Tongue (tissue), 2 donors: ENCODE data around the gene PACS2. TPM values are rescaled to one million over a fixed set of nuclear protein-coding genes. Genes with fewer than 3 reads are reported as not detected.

Experiments used
- DNase-seq: peaks from one replicate; pipeline ENCODE4 v3.0.0-alpha.2; 2015
- total RNA-seq: library from RNA; depleted of rRNA; stranded (reverse); fragments of >200 nt; gene quantifications from one replicate; pipeline ENCODE4 v1.2.3, GENCODE V29; 2014

Gene PACS2
- total RNA-seq, 1 donor from 2014 or later: 84.8 TPM

DNA sequence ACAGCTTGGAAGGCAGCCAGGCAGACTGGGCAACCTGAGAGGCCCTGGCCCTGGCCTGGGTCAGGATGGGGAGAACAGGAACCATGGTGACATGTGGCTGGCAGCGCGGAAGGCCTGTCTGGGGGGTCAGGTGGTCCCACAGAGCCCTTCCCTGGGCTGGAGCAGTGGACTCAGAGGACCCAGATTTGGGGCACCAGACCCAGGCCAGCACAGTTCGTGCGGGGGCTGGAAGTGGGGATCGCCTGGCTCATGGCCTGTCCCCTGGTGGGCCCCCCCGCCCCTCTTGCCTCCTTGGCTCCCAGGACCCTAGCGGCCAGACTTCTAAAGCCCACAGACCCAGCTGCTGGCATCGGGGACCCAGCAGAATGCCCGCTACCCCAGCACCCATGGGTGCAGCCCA is 126.4 kb downstream of the PACS2 start:
- DNase-seq: no peak

DNA sequence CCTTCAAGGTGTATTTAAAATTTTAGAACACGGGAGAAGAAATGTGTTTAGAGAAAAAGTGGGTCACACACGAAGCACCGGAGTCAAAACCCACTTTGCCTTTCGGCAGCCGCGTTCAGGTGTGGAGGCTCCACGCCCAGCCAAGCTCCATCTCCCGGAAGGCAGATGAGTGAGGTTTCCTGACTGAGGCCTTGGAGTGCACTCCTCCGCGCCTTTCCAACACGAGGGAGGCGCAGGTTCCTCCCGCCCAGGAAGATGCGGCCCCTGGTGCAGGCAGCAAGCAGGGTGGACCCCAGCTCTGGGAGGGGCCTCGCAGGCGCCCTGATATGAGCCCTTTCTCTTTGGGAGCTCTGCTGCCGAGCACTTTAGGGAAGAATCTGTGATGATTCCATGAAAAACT is 127.6 kb downstream of the PACS2 start:
- no peak for DNase-seq

DNA sequence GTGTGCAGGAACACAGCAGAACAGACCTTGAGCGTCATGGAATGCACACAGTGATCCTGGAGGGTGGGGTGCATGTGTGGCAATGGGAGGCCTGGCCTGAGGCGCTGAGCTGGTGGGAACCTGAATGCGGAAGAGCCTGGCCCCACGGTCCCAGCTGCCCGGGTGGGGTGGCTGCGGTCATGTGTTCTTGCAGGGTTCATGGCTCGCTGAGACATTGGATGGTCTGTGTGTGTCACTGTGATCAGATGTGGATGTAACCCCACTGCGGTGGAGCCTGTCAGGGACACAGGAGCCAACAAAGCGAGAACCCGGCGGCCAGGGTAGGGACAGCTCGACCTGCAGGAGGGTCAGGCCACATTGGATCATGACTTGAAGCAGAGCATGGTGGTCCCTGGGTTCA is 128.3 kb downstream of the PACS2 start:
- DNase-seq: no peak

DNA sequence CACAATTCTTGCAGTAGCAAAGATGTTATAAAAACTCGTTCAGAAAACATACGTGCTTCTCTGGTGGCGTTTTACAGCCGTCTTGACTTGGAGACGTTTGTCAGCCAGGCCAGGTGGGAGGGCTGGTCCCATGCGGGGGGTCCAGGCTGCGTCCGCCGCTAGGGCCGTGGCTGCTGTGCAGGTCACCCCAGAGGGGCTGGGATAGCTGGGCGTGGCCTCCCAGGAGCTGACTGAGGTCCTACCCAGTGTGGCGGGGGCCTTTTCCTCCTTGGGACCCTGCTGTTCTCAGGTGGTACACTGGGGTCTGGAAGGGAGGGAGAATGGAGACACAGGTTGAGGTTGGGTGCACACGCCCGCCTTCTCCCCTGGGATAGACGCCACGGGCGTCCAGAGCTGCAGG is 130.3 kb downstream of the PACS2 start:
- DNase-seq: no peak

GRCh38 chr14:105445290-105445689 is 130.7 kb downstream of the PACS2 start:
- DNase-seq: no peak

DNA sequence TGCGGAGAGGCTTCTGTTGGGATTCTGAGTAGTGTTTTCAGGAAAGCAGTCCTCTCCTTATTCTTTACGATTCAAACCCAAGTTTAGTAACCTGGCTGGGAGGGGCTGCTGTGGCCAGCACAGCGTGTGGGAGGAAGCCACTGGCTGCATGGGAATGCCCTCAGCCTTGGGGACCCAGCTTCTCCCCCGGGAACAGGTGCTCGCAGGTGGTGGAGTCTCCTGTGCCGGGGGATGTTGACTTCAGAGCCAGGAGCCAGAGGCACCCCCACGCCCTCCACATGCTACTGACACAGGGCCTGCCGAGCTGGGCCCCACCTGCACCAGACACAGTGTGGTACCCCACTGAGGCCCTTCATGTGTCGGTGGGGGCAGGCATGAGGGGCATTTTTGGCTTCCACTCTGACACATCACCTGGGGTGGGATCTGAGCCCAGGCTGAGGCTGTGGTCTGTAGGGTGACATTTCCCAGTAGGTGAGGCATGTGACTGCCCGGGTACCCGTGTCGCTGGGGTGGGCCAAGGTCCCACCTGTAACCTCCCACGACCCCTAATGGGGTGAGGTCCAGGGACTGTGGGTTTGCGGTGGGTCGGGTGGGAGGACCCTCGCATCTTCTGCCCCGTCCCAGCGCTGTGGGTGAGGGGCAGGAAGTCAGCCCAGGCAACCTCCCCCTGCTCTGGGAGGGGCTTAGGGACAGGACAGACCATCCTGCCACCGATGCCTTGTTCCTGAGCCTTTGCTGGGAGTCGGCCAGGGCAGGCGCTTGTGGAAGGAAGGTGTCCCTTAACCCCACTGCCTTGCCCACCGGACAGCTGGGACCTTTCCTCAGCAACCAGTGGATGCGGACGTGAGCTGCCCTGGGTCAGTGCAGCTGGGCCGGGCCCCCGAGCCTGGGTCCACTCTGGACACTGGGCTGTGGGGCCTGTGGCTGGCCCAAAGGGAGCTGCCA is 131.6 kb downstream of the PACS2 start:
- no peak for DNase-seq

GRCh38 chr14:105446971-105447370 is 132.4 kb downstream of the PACS2 start:
- DNase-seq: no peak

Other genes starting within 250 kb of the PACS2 start
- gene GPR132, start 249.3 kb upstream of the PACS2 start, total RNA-seq: 1.5 TPM
- gene JAG2, start 146.0 kb upstream of the PACS2 start, total RNA-seq: 58.5 TPM
- gene NUDT14, start 133.4 kb upstream of the PACS2 start, total RNA-seq: 11.5 TPM
- 65.8 TPM for gene BTBD6, start 66.2 kb upstream of the PACS2 start, total RNA-seq
- 59.8 TPM for gene BRF1, start 13.7 kb upstream of the PACS2 start, total RNA-seq
- not detected for gene TEX22, start 83.8 kb downstream of the PACS2 start, total RNA-seq
- gene MTA1, start 105.1 kb downstream of the PACS2 start, total RNA-seq: 60.9 TPM
- 202 TPM for gene CRIP2, start 160.1 kb downstream of the PACS2 start, total RNA-seq
- 49.3 TPM for gene CRIP1, start 172.1 kb downstream of the PACS2 start, total RNA-seq
- gene TEDC1, start 176.5 kb downstream of the PACS2 start, total RNA-seq: 6.4 TPM
- gene TMEM121, start 211.8 kb downstream of the PACS2 start, total RNA-seq: 12.1 TPM